Gastroesophageal sphincter (tissue), 3 donors: ENCODE results near the gene RAB12.

Source experiments
- POLR2A ChIP-seq, 2 donors: fragments of 450-650 bp; IDR thresholded peaks; one replicate each; pipeline ENCODE4 v1.6.1; 2017; ENCODE audit warnings: antibody characterized with exemption in 2 of 2, mild to moderate bottlenecking in 2 of 2, moderate library complexity in 1 of 2
- TF ChIP-seq, protein P1 (sequence below), 4 experiments: fragments of 200-600 bp in 2 of 4; fragments of 450-650 bp in 2 of 4; sonication (generic) in 1 of 4; IDR thresholded peaks; one replicate each; pipeline ENCODE4 v1.5.1; 2017 to 2019; ENCODE audit warnings: antibody characterized with exemption in 4 of 4, mild to moderate bottlenecking in 2 of 4, moderate library complexity in 2 of 4

DNA sequence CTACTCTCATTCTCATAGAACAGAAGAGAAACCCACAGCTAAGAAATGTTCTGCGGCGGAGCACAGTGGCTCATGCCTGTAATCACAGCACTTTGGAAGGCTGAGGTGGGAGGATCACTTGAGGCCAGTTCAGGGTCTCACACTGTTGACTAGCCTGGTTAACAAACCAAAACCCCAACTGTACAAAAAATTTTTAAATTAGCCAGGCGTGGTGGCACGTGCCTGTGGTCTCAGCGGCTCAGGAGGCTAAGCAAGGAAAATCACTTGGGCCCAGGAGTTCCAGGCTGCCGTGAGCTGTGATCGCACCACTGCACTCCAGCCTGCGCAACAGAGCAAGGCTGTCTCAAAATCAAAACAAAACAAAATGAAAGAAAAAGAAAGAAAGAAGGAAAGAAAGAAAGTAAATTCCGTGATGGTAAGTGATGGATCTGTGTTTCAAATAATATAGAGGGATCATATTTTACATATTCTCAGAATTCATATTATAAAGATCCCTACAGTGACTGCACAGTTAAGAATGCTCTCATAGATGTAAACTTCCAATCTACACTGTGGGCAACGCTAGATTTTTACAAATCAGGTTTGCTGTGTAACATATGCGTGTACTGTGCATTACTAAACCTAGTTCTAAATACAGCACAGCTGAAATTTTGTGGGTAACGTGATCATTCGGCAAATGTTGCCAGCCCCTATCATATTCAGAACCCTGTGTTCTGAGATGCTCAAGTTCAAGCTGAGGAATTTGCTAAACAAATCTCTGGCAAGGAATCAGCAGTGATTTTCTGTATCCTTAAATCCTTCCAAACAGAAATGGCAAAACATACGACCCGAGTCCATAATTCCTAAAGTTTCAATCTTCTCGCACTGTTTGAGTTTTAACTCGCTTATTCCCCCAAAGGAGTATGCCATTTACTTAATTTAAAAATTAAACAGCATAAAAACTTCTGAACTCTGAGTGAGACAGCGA is 1.2 kb upstream of the RAB12 start:
- TF ChIP-seq, protein P1, sequence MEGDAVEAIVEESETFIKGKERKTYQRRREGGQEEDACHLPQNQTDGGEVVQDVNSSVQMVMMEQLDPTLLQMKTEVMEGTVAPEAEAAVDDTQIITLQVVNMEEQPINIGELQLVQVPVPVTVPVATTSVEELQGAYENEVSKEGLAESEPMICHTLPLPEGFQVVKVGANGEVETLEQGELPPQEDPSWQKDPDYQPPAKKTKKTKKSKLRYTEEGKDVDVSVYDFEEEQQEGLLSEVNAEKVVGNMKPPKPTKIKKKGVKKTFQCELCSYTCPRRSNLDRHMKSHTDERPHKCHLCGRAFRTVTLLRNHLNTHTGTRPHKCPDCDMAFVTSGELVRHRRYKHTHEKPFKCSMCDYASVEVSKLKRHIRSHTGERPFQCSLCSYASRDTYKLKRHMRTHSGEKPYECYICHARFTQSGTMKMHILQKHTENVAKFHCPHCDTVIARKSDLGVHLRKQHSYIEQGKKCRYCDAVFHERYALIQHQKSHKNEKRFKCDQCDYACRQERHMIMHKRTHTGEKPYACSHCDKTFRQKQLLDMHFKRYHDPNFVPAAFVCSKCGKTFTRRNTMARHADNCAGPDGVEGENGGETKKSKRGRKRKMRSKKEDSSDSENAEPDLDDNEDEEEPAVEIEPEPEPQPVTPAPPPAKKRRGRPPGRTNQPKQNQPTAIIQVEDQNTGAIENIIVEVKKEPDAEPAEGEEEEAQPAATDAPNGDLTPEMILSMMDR (IDR thresholded peaks at IDR 0.05) = no peak
- TF ChIP-seq POLR2A (IDR thresholded peaks at IDR 0.05) = no peak
